HEK293T (cell line): ENCODE measurements around the gene PAQR5.

Experiments used
- ARNT ChIP-seq: fragments of 450-650 bp; IDR thresholded peaks from 2 replicates; pipeline ENCODE4 v1.6.1; 2017; ENCODE audit warnings: mild to moderate bottlenecking
- BHLHE40 ChIP-seq: fragments of 450-650 bp; IDR thresholded peaks from 2 replicates; pipeline ENCODE4 v1.6.1; 2016; ENCODE audit warnings: mild to moderate bottlenecking, moderate library complexity, borderline replicate concordance
- ELF4 ChIP-seq: fragments of 450-650 bp; IDR thresholded peaks from 2 replicates; pipeline ENCODE4 v1.6.1; 2017; ENCODE audit warnings: antibody characterized with exemption
- FOXK2 ChIP-seq: fragments of 450-650 bp; IDR thresholded peaks from 2 replicates; pipeline ENCODE4 v1.6.1; 2016; ENCODE audit warnings: mild to moderate bottlenecking
- HDGF ChIP-seq: fragments of 450-650 bp; IDR thresholded peaks from 2 replicates; pipeline ENCODE4 v1.6.1; 2017; ENCODE audit warnings: antibody characterized with exemption, borderline replicate concordance
- NFRKB ChIP-seq: fragments of 450-650 bp; IDR thresholded peaks from 2 replicates; pipeline ENCODE4 v1.6.1; 2016; ENCODE audit warnings: mild to moderate bottlenecking, moderate library complexity
- PKNOX1 ChIP-seq: fragments of 450-650 bp; IDR thresholded peaks from 2 replicates; pipeline ENCODE4 v1.6.1; 2016
- SP1 ChIP-seq: fragments of 450-650 bp; IDR thresholded peaks from 2 replicates; pipeline ENCODE4 v1.6.1; 2017
- SUZ12 ChIP-seq: fragments of 450-650 bp; IDR thresholded peaks from 2 replicates; pipeline ENCODE4 v1.6.1; 2016; ENCODE audit warnings: mild to moderate bottlenecking
- TARDBP ChIP-seq: fragments of 450-650 bp; IDR thresholded peaks from 2 replicates; pipeline ENCODE4 v1.6.1; 2016
- ZNF384 ChIP-seq: fragments of 450-650 bp; IDR thresholded peaks from 2 replicates; pipeline ENCODE4 v1.6.1; 2016

- TF ChIP-seq ELF4 (no peak), FOXK2 (no peak), ARNT (no peak), TARDBP (no peak), NFRKB (no peak), BHLHE40 (no peak), SUZ12 (no peak), ZNF384 (no peak), SP1 (no peak), PKNOX1 (no peak), HDGF (no peak)
These were observed 87.1 kb downstream of the PAQR5 start for GRCh38 chr15:69385831-69386230.
